Transverse colon (tissue), 4 donors: Measurements from ENCODE around the gene OPALIN.
A peak's percentile ranks its signal among the peaks of the same experiment; 100 is the strongest.

Experiments
- EP300 ChIP-seq: sonication (generic); formaldehyde crosslinking; IDR thresholded peaks from one replicate; pipeline ENCODE4 v1.6.1; 2017; ENCODE audit warnings: antibody characterized with exemption, low read depth
- POLR2A ChIP-seq: fragments of 450-650 bp; IDR thresholded peaks from one replicate; pipeline ENCODE4 v1.6.1; 2016; ENCODE audit warnings: antibody characterized with exemption, mild to moderate bottlenecking, moderate library complexity
- POLR2AphosphoS5 ChIP-seq, 3 donors: sonication (generic); formaldehyde crosslinking; IDR thresholded peaks; one replicate each; pipeline ENCODE4 v1.6.1; 2016; ENCODE audit warnings: antibody characterized with exemption in 3 of 3
- TF ChIP-seq, protein P1 (sequence below), 5 experiments: fragments of 200-600 bp in 3 of 5; fragments of 450-650 bp in 2 of 5; sonication (generic) in 3 of 5; IDR thresholded peaks; 1 replicate in 2 of 5; 2 replicates in 3 of 5; pipeline ENCODE4 v1.5.1; 2016 to 2017; ENCODE audit warnings: antibody characterized with exemption in 5 of 5, inconsistent platforms in 3 of 5, mild to moderate bottlenecking in 2 of 5, moderate library complexity in 1 of 5

DNA sequence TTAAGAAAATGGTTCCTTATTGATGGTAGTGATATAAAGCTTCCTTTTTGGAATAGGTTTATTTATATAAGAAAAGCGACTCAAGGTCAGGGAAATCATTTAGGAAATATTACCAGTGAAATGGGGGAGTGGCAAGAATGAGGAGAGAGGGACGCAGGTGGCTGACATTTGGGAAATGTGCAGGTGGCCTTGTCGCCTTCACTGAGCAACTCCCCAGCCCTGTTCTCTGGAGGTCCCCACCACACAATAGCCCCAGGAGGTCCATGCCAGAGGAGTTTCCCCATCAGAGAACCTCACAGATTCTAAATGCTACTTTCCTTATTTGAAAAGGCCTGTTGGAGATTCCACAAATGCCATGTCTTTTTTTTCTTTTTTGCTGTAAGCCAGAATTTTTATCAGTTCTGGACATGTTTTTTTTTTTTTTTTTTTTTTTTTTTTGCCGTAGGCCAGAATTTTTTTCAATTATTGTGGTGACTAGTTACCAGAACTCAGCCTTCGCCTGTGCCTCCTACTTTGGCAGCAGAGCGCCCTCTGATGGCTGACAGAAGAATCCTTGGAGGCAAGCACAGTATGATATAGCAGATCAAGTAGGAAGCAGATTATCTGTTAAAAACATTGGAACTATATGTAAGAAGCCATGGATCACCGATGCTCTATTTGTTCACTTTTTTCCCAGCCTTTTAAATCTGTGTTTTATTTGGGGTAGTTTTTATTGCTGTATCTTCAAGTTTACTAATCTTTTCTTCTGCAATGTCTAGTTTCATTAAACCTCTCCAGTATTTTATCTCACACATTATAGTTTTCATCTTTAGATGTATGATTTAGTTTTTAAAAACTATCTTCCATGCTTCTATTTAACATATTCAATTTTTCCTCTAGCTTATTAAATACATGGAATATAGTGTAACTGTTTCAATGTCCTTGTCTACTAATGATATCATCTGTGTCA, 18.6 kb downstream of the OPALIN start:
- TF ChIP-seq, protein P1, sequence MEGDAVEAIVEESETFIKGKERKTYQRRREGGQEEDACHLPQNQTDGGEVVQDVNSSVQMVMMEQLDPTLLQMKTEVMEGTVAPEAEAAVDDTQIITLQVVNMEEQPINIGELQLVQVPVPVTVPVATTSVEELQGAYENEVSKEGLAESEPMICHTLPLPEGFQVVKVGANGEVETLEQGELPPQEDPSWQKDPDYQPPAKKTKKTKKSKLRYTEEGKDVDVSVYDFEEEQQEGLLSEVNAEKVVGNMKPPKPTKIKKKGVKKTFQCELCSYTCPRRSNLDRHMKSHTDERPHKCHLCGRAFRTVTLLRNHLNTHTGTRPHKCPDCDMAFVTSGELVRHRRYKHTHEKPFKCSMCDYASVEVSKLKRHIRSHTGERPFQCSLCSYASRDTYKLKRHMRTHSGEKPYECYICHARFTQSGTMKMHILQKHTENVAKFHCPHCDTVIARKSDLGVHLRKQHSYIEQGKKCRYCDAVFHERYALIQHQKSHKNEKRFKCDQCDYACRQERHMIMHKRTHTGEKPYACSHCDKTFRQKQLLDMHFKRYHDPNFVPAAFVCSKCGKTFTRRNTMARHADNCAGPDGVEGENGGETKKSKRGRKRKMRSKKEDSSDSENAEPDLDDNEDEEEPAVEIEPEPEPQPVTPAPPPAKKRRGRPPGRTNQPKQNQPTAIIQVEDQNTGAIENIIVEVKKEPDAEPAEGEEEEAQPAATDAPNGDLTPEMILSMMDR (IDR thresholded peaks at IDR 0.05) = peak in 4 of 5 experiments; percentile 52 to 65 (median 58)
- no peak for TF ChIP-seq POLR2AphosphoS5 (IDR thresholded peaks at IDR 0.05)
- TF ChIP-seq POLR2A = no peak
- no peak for TF ChIP-seq EP300
